GM12865 (cell line): Measurements from ENCODE around the gene MAP3K3.
A peak's percentile ranks its signal among the peaks of the same experiment; 100 is the strongest.

Source experiments
- DNase-seq: peaks from one replicate; pipeline ENCODE4 v3.0.0; 2010; ENCODE audit warnings: low read depth
- H3K4me3 ChIP-seq: 2 replicates; pipeline ENCODE4 v1.5.1; 2011; ENCODE audit warnings: mild to moderate bottlenecking, low read depth, low read length, control low read depth
- TF ChIP-seq, protein P1 (sequence below): IDR thresholded peaks from 2 replicates; pipeline ENCODE4 v1.5.1; 2011; ENCODE audit warnings: low read length, control low read depth, low read depth, inconsistent platforms; ENCODE audit not compliant: insufficient read depth; ENCODE audit errors: missing control alignments

The MAP3K3 gene

DNA sequence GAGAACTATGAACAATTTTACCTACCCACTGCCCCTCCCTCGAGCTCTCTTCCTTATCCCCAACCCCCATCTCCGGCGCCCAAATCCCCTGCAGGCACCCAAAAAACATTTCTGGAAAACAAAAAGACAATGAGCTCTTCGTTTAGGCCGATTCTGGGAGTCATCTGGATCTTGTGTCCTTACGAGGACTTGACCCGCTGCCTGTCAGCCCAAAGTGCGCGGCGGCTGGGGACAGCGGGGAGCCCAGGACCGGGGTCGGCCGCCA, 118.9 kb downstream of the MAP3K3 start:
- peak overlapping the region; percentile 95 for H3K4me3 ChIP-seq
- DNase-seq, result no peak
- TF ChIP-seq, protein P1, sequence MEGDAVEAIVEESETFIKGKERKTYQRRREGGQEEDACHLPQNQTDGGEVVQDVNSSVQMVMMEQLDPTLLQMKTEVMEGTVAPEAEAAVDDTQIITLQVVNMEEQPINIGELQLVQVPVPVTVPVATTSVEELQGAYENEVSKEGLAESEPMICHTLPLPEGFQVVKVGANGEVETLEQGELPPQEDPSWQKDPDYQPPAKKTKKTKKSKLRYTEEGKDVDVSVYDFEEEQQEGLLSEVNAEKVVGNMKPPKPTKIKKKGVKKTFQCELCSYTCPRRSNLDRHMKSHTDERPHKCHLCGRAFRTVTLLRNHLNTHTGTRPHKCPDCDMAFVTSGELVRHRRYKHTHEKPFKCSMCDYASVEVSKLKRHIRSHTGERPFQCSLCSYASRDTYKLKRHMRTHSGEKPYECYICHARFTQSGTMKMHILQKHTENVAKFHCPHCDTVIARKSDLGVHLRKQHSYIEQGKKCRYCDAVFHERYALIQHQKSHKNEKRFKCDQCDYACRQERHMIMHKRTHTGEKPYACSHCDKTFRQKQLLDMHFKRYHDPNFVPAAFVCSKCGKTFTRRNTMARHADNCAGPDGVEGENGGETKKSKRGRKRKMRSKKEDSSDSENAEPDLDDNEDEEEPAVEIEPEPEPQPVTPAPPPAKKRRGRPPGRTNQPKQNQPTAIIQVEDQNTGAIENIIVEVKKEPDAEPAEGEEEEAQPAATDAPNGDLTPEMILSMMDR, result no peak

DNA sequence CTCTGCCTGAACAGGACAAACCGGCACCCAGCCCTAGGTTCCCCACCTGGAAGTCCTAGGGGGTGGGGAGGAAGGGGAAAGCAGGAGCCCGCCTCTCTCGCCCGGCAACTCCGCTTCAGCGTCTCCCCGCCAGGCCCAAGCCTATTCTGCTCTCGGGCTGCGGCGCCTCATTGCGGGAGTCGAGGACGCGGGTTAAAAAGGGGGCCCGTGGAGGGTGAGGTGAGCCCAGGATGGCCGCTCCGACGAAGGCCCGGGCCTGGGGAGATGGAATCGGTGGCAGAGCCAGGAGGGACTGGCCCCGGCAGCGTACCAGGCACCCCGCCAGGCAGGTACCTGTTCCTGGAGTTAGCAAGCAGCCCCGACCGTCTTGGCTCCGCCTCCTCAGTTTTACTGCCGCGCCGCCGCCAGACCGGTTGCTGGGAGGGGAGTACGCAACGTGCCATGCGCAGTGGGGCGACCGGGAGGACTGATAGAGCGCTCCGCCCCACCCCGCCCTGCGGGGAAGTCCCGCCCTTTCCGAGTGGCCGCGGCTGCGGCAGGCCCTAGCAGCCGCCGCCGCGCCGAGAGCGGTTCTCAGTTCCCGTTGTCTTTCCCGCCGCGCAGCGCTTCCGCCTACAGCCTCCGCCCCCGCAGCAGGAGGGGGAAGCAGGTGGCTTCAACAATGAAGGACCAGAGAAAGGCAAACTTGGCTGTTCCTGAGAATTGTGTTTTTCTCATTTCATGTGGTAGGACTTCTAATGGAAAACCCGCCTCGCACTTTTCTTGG, 119.4 kb downstream of the MAP3K3 start, which contains the start of gene STRADA:
TSS of gene STRADA (minus strand) at position 392 of the 766 bp plus-strand sequence. CDS start 13,430 bp downstream, outside the sequence.
- TF ChIP-seq, protein P1, result no peak
- DNase-seq, result peak; percentile 99
- H3K4me3 ChIP-seq, result peak within 1 kb of the TSS; percentile 95
